WTC11 (cell line): ENCODE results near the gene ABAT. TPM values are rescaled to one million over a fixed set of nuclear protein-coding genes. Genes with fewer than 3 reads are reported as not detected.

Source experiments
- ATAC-seq: fragments of 200-7000 bp; cut with Tn5 transposase; 2 replicates; pipeline ENCODE4 v1.10.0; 2021; ENCODE audit warnings: mild to moderate bottlenecking, moderate library complexity
- CTCF ChIA-PET: fragments of 300-600 bp; sonication (Branson Sonifier 250); formaldehyde crosslinking; loops from one replicate; lab custom pipeline; 2021; ENCODE audit warnings: antibody characterized with exemption; lab: Charles Lee
- POLR2A ChIA-PET: fragments of 350-600 bp; sonication (Branson Sonifier 250); formaldehyde crosslinking; loops from one replicate; lab custom pipeline; 2021; ENCODE audit warnings: antibody characterized with exemption; lab: Charles Lee
- DNase-seq: peaks from one replicate; pipeline ENCODE4 v3.0.0; 2021; ENCODE audit warnings: low spot score
- H3K27ac Mint-ChIP-seq: 2 replicates; pipeline ENCODE4 v1.8.0; 2021; ENCODE audit warnings: mixed read lengths
- H3K27me3 Mint-ChIP-seq: 2 replicates; pipeline ENCODE4 v1.8.0; 2021; ENCODE audit warnings: low read depth, mild to moderate bottlenecking, moderate library complexity, mixed read lengths
- H3K36me3 Mint-ChIP-seq: 2 replicates; pipeline ENCODE4 v1.8.0; 2021; ENCODE audit warnings: mixed read lengths
- H3K4me1 Mint-ChIP-seq: 2 replicates; pipeline ENCODE4 v1.8.0; 2022; ENCODE audit warnings: mixed read lengths
- H3K4me3 Mint-ChIP-seq: 2 replicates; pipeline ENCODE4 v1.8.0; 2021; ENCODE audit warnings: mild to moderate bottlenecking, moderate library complexity, mixed read lengths
- H3K9me3 Mint-ChIP-seq: 2 replicates; pipeline ENCODE4 v1.8.0; 2021; ENCODE audit warnings: mixed read lengths
- AR ChIP-seq: fragments of 250-450 bp; sonication (Bioruptor Pico); IDR thresholded peaks from 2 replicates; pipeline ENCODE4 v1.9.0; 2021; ENCODE audit warnings: mild to moderate bottlenecking
- ARID4B ChIP-seq: sonication (generic); formaldehyde crosslinking; IDR thresholded peaks from 2 replicates; pipeline ENCODE4 v1.8.0; 2023; ENCODE audit warnings: missing genetic modification reagents, mild to moderate bottlenecking, borderline replicate concordance
- ATF6 ChIP-seq: sonication (generic); formaldehyde crosslinking; IDR thresholded peaks from 2 replicates; pipeline ENCODE4 v1.8.1; 2023; ENCODE audit warnings: mild to moderate bottlenecking, missing genetic modification reagents
- CTCF ChIP-seq: fragments of 200-600 bp; IDR thresholded peaks from 2 replicates; pipeline ENCODE4 v1.8.0; 2022; ENCODE audit warnings: antibody characterized with exemption
- ELF4 ChIP-seq: sonication (generic); formaldehyde crosslinking; IDR thresholded peaks from 2 replicates; pipeline ENCODE4 v1.8.1; 2022; ENCODE audit warnings: low read depth, mild to moderate bottlenecking, moderate library complexity, missing genetic modification reagents
- GABPB1 ChIP-seq: sonication (generic); formaldehyde crosslinking; IDR thresholded peaks from 2 replicates; pipeline ENCODE4 v1.8.1; 2023; ENCODE audit warnings: mild to moderate bottlenecking, missing genetic modification reagents
- NR2C2 ChIP-seq: sonication (generic); formaldehyde crosslinking; IDR thresholded peaks from 2 replicates; pipeline ENCODE4 v1.8.0; 2022; ENCODE audit warnings: mild to moderate bottlenecking, missing genetic modification reagents
- NR3C1 ChIP-seq: sonication (generic); formaldehyde crosslinking; conservative IDR thresholded peaks from 2 replicates; pipeline ENCODE4 v1.8.1; 2023; ENCODE audit warnings: low read depth, mild to moderate bottlenecking, missing genetic modification reagents
- SOX15 ChIP-seq: fragments of 250-450 bp; sonication (Bioruptor Pico); IDR thresholded peaks from 2 replicates; pipeline ENCODE4 v1.9.0; 2021; ENCODE audit warnings: mild to moderate bottlenecking
- TEAD1 ChIP-seq: sonication (generic); formaldehyde crosslinking; IDR thresholded peaks from 2 replicates; pipeline ENCODE4 v1.8.0; 2022; ENCODE audit warnings: mild to moderate bottlenecking, missing genetic modification reagents
- TP53 ChIP-seq: sonication (generic); formaldehyde crosslinking; IDR thresholded peaks from 2 replicates; pipeline ENCODE4 v1.8.1; 2023; ENCODE audit warnings: mild to moderate bottlenecking, missing genetic modification reagents
- ZNF121 ChIP-seq: sonication (generic); formaldehyde crosslinking; IDR thresholded peaks from 2 replicates; pipeline ENCODE4 v1.8.0; 2023; ENCODE audit warnings: missing genetic modification reagents
- ZNF263 ChIP-seq: sonication (generic); formaldehyde crosslinking; IDR thresholded peaks from 2 replicates; pipeline ENCODE4 v1.8.1; 2022; ENCODE audit warnings: low read depth, mild to moderate bottlenecking, moderate library complexity, missing genetic modification reagents
- ZNF396 ChIP-seq: fragments of 250-450 bp; sonication (Bioruptor Pico); IDR thresholded peaks from 2 replicates; pipeline ENCODE4 v1.8.0; 2021; ENCODE audit warnings: mild to moderate bottlenecking, moderate library complexity, borderline replicate concordance
- ZNF425 ChIP-seq: fragments of 250-450 bp; sonication (Bioruptor Pico); conservative IDR thresholded peaks from 2 replicates; pipeline ENCODE4 v1.9.0; 2021; ENCODE audit warnings: mild to moderate bottlenecking
- ZNF532 ChIP-seq: fragments of 250-450 bp; sonication (Bioruptor Pico); IDR thresholded peaks from 2 replicates; pipeline ENCODE4 v1.9.0; 2021; ENCODE audit warnings: mild to moderate bottlenecking, borderline replicate concordance
- total RNA-seq: library from RNA; stranded (reverse); gene quantifications from 3 replicates; pipeline ENCODE4 v1.2.3, GENCODE V29; 2021

ABAT gene
- total RNA-seq, 1 experiment from 2014 or later, result 6.6 TPM

- TF ChIP-seq AR (CRISPR knock-in tag), result no peak
- TF ChIP-seq ZNF396 (CRISPR knock-in tag), result no peak
- no peak for TF ChIP-seq SOX15 (CRISPR knock-in tag)
- no peak for TF ChIP-seq ARID4B (CRISPR knock-in tag)
- TF ChIP-seq ZNF121, result no peak
- no peak for TF ChIP-seq ZNF532 (CRISPR knock-in tag)
- no peak for TF ChIP-seq ZNF425
- TF ChIP-seq ATF6 (CRISPR knock-in tag), result no peak
- TF ChIP-seq, all 79 proteins: peak for 0
Observed at GRCh38 chr16:8656376-8656775, 18.0 kb upstream of the ABAT start (continued).

- peak; percentile 80 for ATAC-seq
- Mint-ChIP-seq H3K9me3 (no peaks in the 10 kb centered on the region), H3K4me3 (no peak overlapping the region), H3K36me3 (no peaks in the 10 kb centered on the region), H3K27me3 (no peaks in the 10 kb centered on the region; the same call in none of the 2 replicates), H3K4me1 (peaks cover 13% of the 10 kb centered on the region), H3K27ac (no peak overlapping the region)
- ChIA-PET POLR2A (no interaction called here), CTCF (interaction anchor here (0.6 to 2.3 kb wide), 12 partner anchors 9 to 390 kb away, joined by 3 to 14 read pairs (median 4); partner anchors contain the start of genes ABAT, CARHSP1, PMM2 and TMEM186)
- TF ChIP-seq GABPB1, result peak; percentile 20; the same call in 1 of the 2 replicates
- 0 out of 2 replicates have a peak, but pooled peaks have one; percentile 39 for TF ChIP-seq TEAD1 (CRISPR knock-in tag)
- peak; percentile 48 for TF ChIP-seq CTCF
- no peak for TF ChIP-seq TP53 (CRISPR knock-in tag)
- no peak for TF ChIP-seq NR3C1 (CRISPR knock-in tag)
- TF ChIP-seq ZNF263, result peak; percentile 97
- TF ChIP-seq ZNF121, result peak; percentile 91; the same call in 1 of the 2 replicates
- TF ChIP-seq NR2C2 (CRISPR knock-in tag), result no peak
- TF ChIP-seq ELF4, result peak; percentile 83; the same call in 1 of the 2 replicates
- DNase-seq, result peak; percentile 76
Observed at GRCh38 chr16:8660841-8661301, 13.5 kb upstream of the ABAT start.
